IMR-90 (cell line): ENCODE measurements around the gene PLEKHF1.

Source experiments
- BHLHE40 ChIP-seq: fragments of 150-350 bp; IDR thresholded peaks from 2 replicates; pipeline ENCODE4 v1.6.1; 2016; ENCODE audit warnings: mild to moderate bottlenecking, low read depth, low read length
- CTCF ChIP-seq: conservative IDR thresholded peaks from 2 replicates; pipeline ENCODE4 v1.5.1; 2012; ENCODE audit warnings: mild to moderate bottlenecking, low read depth, low read length, improper control_type of control experiment
- MXI1 ChIP-seq: IDR thresholded peaks from 2 replicates; pipeline ENCODE4 v1.6.1; 2012; ENCODE audit warnings: low read depth, mild to moderate bottlenecking, low read length, moderate library complexity, borderline replicate concordance
- POLR2A ChIP-seq: IDR thresholded peaks from 2 replicates; pipeline ENCODE4 v1.6.1; 2012; ENCODE audit warnings: mild to moderate bottlenecking, low read depth, low read length
- RAD21 ChIP-seq: IDR thresholded peaks from 2 replicates; pipeline ENCODE4 v1.6.1; 2012; ENCODE audit warnings: low read length, improper control_type of control experiment
- RCOR1 ChIP-seq: IDR thresholded peaks from 2 replicates; pipeline ENCODE4 v1.6.1; 2012; ENCODE audit warnings: mild to moderate bottlenecking, low read length, improper control_type of control experiment; ENCODE audit not compliant: insufficient replicate concordance
- RFX5 ChIP-seq: IDR thresholded peaks from 2 replicates; pipeline ENCODE4 v1.8.0; 2012; ENCODE audit warnings: low read depth, mild to moderate bottlenecking, low read length, moderate library complexity
- USF2 ChIP-seq: fragments of 150-350 bp; IDR thresholded peaks from 2 replicates; pipeline ENCODE4 v1.6.1; 2017; ENCODE audit warnings: mild to moderate bottlenecking, antibody characterized with exemption, low read length, low read depth

GRCh38 chr19:29675650-29676186 lies 10.5 kb downstream of the PLEKHF1 start:
- no peak for TF ChIP-seq MXI1
- no peak for TF ChIP-seq RAD21
- no peak for TF ChIP-seq RCOR1
- TF ChIP-seq CTCF = no peak
- TF ChIP-seq USF2 = no peak
- TF ChIP-seq POLR2A = no peak
- no peak for TF ChIP-seq RFX5
- TF ChIP-seq BHLHE40 = no peak
